Lung (tissue), 12 donors: Measurements from ENCODE around the gene KRT26. TPM values are rescaled to one million over a fixed set of nuclear protein-coding genes. Genes with fewer than 3 reads are reported as not detected.

Experiments
- ATAC-seq: fragments of 200-7000 bp; cut with Tn5 transposase; one replicate; pipeline ENCODE4 v1.9.1; 2020; ENCODE audit warnings: moderate number of reproducible peaks; ENCODE audit not compliant: insufficient read depth, low FRiP score
- DNase-seq, 3 donors: peaks; one replicate each; pipeline ENCODE4 v3.0.0-alpha.2; 2013 to 2017
- H3K27ac ChIP-seq, 2 donors: one replicate each; pipeline ENCODE4 v1.5.1; 2013; ENCODE audit warnings: mild to moderate bottlenecking in 2 of 2, moderate library complexity in 2 of 2, control low read depth in 1 of 2, inconsistent platforms in 1 of 2, low read depth in 1 of 2, low read length in 1 of 2
- H3K27me3 ChIP-seq, 3 donors: one replicate each; pipeline ENCODE4 v1.5.1; 2013; ENCODE audit warnings: low read length in 2 of 3; ENCODE audit not compliant: control insufficient read depth in 3 of 3, insufficient read depth in 3 of 3
- H3K36me3 ChIP-seq, 4 donors: one replicate each; pipeline ENCODE4 v1.5.1; 2013; ENCODE audit warnings: low read length in 4 of 4, mild to moderate bottlenecking in 1 of 4, moderate library complexity in 1 of 4; ENCODE audit not compliant: control insufficient read depth in 4 of 4, insufficient read depth in 4 of 4
- H3K4me1 ChIP-seq, 5 donors: one replicate each; pipeline ENCODE4 v1.5.1; 2013; ENCODE audit warnings: low read length in 5 of 5, mild to moderate bottlenecking in 2 of 5, moderate library complexity in 1 of 5; ENCODE audit not compliant: control insufficient read depth in 5 of 5, insufficient read depth in 5 of 5
- H3K4me3 ChIP-seq: one replicate; pipeline ENCODE4 v1.5.1; 2013; ENCODE audit warnings: mild to moderate bottlenecking, control low read depth, moderate library complexity
- H3K9ac ChIP-seq, 2 donors: one replicate each; pipeline ENCODE4 v1.5.1; 2013; ENCODE audit warnings: low read length in 2 of 2, control low read depth in 1 of 2; ENCODE audit not compliant: insufficient read depth in 1 of 2
- H3K9me3 ChIP-seq, 4 donors: one replicate each; pipeline ENCODE4 v1.5.1; 2013; ENCODE audit warnings: low read length in 3 of 4, mild to moderate bottlenecking in 1 of 4, moderate library complexity in 1 of 4; ENCODE audit not compliant: control insufficient read depth in 4 of 4, insufficient read depth in 3 of 4
- WGBS, 2 donors: extraction: QIAGEN DNeasy Blood & Tissue Kit; methylation state at CpG; one replicate each; pipeline ENCODE4 v1.1.7; 2013; 5-methylcytosine and 5-hydroxymethylcytosine counted together
- polyA plus RNA-seq, 2 donors: library from polyadenylated mRNA; stranded (reverse); fragments of 200-250 nt; gene quantifications; one replicate each; pipeline ENCODE4 v1.2.1, GENCODE V29; 2013
- total RNA-seq, 2 donors: library from RNA; depleted of rRNA in 1 of 2; stranded (reverse); fragments of >200 nt in 1 of 2; gene quantifications; one replicate each; pipeline ENCODE4 v1.2.1, GENCODE V29; 2014 to 2021
- TF ChIP-seq, protein P1 (sequence below): IDR thresholded peaks from 2 replicates; pipeline ENCODE4 v1.5.1; 2012; ENCODE audit warnings: mild to moderate bottlenecking; ENCODE audit errors: control extremely low read depth, extremely low read depth
- donor health status: control.
- donor health status: control.
- donor health status: Bipolar disorder and iron deficiency.
- donor health status: healthy.
- donor health status: DM: yes; HTN: yes; CAD: no.

The KRT26 gene
- total and polyA plus RNA-seq, 4 donors = not detected

DNA sequence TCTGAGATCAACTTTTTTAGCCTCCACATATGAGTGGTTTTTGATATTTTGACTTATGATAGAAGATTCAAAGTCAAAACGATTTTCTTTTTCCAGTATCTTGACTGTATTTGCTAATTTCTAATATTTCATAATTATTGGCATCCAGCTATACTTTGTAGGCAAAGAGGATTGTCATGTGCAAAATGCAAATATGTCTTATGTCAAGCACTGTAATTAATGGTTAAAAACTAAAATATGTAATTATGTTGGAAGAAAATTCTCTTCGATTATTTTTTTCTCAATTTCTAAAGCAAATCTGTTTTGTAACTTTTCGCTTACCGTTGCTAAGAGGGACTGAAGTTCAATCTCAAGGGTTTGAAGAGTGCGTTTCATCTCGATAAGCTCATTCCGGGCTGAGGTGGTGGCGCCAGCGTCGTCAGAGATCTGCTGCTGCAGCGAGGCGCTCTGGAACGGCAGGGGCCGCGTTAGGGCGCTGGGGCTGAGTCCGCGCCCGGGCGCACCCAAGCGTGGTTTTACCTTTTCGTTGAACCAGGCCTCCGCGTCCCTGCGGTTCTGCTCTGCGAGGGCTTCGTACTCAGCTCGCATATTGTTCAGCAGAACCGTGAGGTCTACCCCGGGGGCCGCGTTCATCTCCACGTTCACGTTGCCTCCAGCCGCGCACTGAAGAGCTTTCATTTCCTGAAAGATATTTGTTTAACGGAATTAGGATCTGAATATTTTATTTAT, 7.3 kb upstream of the KRT26 start:
- Histone ChIP-seq H3K9me3 (no peaks in the 10 kb centered on the region), H3K4me1 (peaks cover 0 to 7% (median 0%) of the 10 kb centered on the region in 5 donors), H3K27ac (peak overlapping the region in 1 of 2 donors; percentile 11), H3K4me3 (no peak overlapping the region), H3K9ac (no peak overlapping the region), H3K36me3 (no peaks in the 10 kb centered on the region), H3K27me3 (peaks cover 0 to 21% (median 4%) of the 10 kb centered on the region in 3 donors)
- ATAC-seq (peak; percentile 90), DNase-seq (peak; percentile 37 to 69 (median 61))
- TF ChIP-seq, protein P1, sequence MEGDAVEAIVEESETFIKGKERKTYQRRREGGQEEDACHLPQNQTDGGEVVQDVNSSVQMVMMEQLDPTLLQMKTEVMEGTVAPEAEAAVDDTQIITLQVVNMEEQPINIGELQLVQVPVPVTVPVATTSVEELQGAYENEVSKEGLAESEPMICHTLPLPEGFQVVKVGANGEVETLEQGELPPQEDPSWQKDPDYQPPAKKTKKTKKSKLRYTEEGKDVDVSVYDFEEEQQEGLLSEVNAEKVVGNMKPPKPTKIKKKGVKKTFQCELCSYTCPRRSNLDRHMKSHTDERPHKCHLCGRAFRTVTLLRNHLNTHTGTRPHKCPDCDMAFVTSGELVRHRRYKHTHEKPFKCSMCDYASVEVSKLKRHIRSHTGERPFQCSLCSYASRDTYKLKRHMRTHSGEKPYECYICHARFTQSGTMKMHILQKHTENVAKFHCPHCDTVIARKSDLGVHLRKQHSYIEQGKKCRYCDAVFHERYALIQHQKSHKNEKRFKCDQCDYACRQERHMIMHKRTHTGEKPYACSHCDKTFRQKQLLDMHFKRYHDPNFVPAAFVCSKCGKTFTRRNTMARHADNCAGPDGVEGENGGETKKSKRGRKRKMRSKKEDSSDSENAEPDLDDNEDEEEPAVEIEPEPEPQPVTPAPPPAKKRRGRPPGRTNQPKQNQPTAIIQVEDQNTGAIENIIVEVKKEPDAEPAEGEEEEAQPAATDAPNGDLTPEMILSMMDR = no peak
- 27 to 29% methylated on average over 37 of the region's 37 CpGs for WGBS, 2 donors

GRCh38 chr17:40778461-40778860, 6.5 kb upstream of the KRT26 start:
- no peak for ATAC-seq
- peak in 1 of 3 donors; percentile 6 for DNase-seq

GRCh38 chr17:40777971-40778370, 6.0 kb upstream of the KRT26 start:
- no peaks in the 10 kb centered on the region for H3K36me3 ChIP-seq
- no peak overlapping the region for H3K9ac ChIP-seq
- TF ChIP-seq, protein P1 = no peak
- peaks cover 0 to 7% (median 0%) of the 10 kb centered on the region in 5 donors for H3K4me1 ChIP-seq
- peaks cover 0 to 22% (median 4%) of the 10 kb centered on the region in 3 donors for H3K27me3 ChIP-seq
- H3K4me3 ChIP-seq = no peak overlapping the region
- ATAC-seq = no peak
- H3K9me3 ChIP-seq = no peaks in the 10 kb centered on the region
- no peak overlapping the region for H3K27ac ChIP-seq
- no peak for DNase-seq
- 85 to 92% methylated on average over 3 of the region's 3 CpGs for WGBS, 2 donors

More at GRCh38 chr17:40778461-40778860, 6.5 kb upstream of the KRT26 start:
- Histone ChIP-seq H3K27ac (no peak overlapping the region), H3K36me3 (no peaks in the 10 kb centered on the region), H3K4me3 (no peak overlapping the region), H3K9ac (no peak overlapping the region), H3K27me3 (peaks cover 0 to 21% (median 4%) of the 10 kb centered on the region in 3 donors), H3K9me3 (no peaks in the 10 kb centered on the region), H3K4me1 (peaks cover 0 to 7% (median 0%) of the 10 kb centered on the region in 5 donors)
- WGBS, 2 donors = 63 to 75% methylated on average over 5 of the region's 5 CpGs
- TF ChIP-seq, protein P1 = no peak
